Stimulated activated CD4-positive, alpha-beta T cell treated with anti-CD3 and anti-CD28 coated beads, Interleukin-2, amount 100 ng/mL, for 48 hours (primary cell): ENCODE data around the gene DLEC1.

ENCODE experiments used
- DNase-seq, 2 donors: peaks; one replicate each; pipeline ENCODE4 v3.0.0-alpha.2; 2020

DLEC1 gene

DNA sequence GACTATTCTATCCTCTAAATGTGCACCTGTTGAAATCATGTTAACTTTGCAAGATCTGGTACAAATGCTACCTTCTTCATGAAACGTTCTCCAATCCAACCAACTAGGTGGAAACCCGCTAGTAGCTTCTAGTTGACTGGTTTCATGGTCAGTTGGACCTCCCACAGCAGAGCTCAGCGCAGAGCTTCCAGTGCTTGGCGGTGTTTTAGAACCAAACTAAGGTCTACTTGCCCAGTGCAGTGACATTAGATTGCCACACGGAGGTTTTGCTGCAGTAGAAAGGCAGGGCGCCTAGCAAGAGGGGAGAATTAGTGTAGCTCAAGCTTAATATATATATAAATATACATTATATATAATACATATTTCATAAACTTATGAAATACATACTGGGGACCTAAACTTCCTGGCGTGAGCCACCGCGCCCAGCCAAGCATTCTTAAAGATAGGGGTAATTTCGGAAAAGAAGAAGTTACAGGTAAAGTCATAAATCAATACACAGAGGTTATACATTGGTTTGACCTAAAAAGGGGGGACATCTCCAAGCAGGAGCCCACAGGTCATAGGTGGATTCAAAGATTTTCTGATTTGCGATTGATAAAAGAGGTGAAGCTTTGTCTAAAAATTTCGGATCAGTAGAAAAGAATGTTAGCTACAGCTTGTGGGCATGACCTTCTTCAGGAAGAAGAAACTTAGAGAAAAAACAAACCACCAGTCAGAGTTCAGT, 124.3 kb downstream of the DLEC1 start:
- no peak for DNase-seq

DNA sequence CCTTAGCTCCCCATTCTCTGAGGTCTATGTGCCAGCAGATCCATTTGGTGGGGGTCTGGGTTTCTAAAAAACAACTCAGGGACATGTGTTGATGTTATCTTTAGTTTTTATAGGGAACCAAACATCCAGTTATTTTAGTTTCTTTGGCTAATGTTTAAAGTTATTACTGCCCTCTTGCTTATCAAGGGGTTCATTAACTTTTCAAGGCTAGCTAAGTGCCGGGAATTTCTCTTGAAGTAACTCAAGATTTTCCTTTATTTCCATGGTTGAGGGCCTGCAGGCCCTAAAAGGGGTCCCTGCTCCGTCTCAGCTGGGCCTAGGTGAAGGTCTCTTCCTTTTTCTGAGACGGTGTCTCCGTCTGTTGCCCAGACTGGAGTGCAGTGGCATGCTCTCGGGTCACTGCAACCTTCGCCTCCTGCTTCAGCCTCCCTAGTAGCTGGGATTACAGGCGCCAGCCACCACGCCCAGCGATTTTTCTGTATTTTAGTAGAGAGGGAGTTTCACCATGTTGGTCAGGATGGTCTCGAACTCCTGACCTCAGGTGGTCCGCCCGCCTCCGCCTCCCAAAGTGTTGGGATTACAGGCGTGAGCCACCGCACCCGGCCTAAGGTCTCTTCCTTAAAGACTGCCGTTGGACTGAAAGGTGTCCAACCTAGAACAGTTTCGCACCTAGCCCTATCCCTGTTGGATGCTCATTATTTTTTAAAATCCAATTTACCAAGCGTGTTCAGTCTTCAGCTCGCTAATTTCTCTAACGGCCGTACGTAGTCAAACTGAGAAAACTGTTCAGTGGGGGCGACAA, 125.0 kb downstream of the DLEC1 start:
- no peak for DNase-seq

DNA sequence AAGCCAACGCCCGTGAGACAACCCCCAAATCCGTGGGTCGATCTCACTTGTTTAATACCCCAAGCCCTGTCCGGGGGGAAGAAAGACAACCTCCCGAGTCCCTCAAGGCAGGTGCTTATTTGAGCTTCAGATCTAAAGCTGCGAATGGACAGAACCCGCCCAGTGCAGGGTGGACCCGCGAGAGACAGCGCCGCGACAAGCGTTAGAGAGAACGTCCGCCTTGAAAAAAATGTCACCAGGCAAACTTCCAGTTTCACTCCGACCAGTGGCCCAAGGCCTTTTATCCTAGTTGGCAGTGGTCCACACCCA, 125.6 kb downstream of the DLEC1 start:
- DNase-seq = no peak

DNA sequence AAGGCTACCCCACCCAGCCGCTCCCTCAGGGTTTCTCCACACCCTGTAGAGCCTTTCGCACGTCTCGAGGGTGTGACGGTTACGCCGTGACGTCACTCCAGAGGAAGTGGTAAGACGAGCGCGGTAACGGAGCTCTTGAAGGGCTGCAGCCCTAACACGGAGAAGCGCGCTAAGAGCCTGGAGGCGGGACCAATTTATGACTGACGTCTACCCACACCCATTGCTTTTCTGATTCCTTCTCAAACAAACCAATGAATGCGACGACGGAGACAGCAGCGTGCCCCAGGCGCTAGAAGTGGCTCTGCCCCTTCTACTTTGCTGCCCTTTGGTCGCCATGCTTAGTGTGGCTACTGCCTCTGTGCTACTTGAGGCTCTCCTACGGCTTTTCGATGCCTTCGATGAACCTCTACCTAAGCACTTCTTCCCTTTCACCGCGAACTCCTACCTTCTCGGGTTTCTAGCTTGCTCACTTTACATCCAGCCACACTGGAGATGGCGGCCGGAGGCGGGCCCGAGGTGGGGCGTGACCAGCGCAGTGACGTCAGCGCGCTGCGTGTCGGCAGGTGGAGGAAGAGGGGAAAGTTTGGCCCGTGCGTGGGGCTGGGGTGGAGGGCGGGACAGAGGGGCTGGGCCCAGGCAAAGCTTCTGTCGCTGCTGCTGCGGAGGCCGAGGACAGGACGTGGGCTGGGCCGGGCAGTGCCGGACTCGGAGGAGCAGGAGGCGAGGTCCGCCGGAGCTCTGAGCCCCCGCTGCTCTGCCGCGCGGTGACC, 126.1 kb downstream of the DLEC1 start, which contains the start of gene OXSR1:
Gene OXSR1, plus strand, starts transcription at position 586 of the 770 bp plus-strand sequence. CDS start 340 bp downstream, outside the sequence.
- DNase-seq = peak; percentile 92

DNA sequence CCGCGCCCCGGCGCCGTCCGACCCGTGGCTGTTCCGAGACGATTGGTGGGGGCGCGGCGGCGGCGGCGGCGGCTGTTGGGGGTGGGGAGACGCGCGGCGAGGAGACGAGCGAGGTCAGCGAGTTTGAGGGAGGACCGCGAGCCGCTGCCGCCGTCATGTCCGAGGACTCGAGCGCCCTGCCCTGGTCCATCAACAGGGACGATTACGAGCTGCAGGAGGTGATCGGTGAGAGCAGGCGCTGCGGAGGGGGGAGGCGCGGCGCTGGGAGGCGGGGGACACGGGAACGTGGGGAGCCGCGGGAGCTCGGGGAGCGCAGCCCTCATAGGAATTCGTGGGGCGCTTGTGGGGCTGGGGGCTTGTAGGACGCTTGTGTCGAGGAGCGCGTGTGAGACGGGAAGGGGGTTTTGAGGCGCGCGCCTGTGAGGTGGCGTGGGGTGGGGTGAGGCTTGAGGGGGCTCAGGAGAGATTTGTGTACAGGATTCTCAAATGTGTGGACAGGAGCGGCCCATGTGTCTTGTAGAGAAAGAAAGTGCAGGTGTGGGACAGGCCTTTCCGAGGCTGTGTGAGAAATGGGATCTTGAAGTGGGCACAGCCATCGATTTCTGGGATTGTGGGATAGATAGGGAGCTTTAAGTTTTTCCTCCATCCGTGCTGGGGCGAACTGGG, 126.8 kb downstream of the DLEC1 start:
- DNase-seq = peak in 1 of 2 donors; percentile 46

DNA sequence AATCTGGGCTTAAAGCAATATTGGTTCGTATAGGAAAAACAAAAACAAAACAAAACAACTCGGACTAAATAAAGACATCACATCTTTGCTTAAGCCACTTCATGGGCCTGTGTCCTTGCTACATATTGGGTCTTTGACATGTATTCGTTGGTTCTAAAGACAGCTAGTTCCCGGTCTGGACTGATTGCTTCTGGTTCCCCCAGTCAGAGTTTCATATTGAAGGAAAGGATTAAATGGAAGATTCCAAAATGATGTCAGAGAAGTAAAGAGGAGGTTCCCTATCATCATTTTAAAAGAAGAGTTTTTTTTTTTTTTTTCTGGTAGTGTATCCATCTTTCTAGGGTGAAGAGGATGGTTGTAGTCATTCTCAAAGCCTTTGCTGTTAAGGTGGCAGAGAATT, 128.6 kb downstream of the DLEC1 start:
- DNase-seq = no peak

DNA sequence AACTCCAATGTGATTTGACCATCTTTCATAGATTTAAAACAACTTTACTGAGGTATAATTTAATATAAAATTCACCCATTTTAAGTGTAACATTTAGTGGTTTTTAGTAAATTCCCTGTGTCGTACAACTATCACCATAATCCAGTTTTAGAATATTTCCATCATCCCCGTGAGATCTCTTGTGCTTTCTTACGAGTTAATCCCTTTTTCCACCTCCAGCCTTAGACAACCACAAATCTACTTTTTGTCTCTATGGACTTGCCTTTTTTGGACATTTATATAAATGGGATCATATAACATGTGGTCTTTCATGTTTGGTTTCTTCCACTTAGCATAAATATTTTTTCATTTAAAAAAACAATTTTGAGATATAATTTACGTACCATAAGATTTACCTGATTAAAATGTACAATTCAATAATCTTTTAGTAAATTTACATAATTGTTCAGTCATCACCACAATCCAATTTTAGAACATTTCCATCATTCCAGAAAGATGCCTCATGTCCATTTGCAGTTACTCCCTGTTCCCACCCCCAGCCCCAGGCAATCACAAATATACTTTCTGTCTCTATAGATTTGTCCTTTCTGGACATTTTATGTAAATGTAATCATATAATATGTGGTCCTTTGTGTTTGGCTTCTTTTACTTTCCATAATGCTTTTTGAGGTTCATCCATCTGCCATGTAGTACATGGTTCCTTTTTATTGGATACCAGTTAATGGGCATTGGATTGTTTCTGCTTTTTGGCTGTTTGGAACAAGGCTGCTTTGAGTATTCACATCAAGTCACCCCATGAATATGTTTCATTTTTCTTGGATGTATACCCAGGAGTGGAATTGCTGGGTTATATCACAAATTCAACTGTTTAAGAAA, 129.4 kb downstream of the DLEC1 start:
- no peak for DNase-seq

DNA sequence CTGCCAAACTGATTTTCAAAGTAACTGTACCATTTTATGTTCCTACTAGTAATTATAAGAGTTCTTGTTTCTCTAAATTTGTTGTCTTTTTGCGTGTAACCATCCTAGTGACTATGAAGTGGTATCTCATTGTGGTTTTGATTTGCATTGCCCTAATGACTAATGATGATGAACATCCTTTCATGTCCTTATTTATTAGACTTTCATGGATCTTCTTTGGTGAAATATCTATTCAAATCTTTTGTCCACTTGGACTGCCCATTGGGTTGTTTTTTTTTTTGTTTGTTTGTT, 130.0 kb downstream of the DLEC1 start:
- no peak for DNase-seq

DNA sequence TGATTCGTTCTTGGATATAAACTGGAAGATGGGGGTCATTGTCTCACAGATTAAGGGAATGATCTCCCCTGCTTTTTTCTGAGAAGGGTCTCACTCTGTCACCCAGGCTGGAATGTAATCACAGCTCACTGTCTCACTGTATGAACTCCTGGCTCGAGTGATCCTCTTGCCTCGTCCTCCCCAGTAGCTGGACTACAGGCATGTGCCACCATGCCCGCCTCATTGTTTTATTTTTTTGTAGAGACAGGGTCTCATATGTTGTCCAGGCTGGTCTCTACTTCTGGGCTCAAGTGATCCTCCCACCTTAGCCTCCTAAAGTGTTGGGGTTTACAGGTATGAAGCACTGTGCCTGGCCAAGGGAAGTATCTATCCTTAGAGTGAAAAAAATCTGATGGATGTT, 131.7 kb downstream of the DLEC1 start:
- no peak for DNase-seq

DNA sequence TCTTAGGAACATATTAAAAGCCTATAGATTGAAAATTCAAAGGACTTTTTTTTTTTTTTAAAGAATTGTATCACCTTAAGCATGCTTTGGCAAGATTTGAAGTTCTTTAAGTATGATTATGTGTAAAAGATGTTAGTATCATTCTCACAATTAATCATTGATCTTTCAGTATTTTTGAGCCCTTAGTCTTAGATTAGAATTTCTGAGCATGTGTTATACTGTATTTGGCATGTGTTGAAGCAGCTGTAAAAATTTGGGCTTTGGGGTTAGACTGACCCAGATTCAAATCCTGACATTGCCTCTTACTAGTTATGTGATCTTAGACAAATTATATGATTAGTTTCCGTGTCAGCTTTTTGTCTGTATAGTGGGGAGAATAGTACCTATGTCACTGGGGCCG, 132.6 kb downstream of the DLEC1 start:
- no peak for DNase-seq
